K562 (cell line): ENCODE data around the gene IL17REL. TPM values are rescaled to one million over a fixed set of nuclear protein-coding genes. Genes with fewer than 3 reads are reported as not detected.

ENCODE experiments used
- ATAC-seq: fragments of 200-7000 bp; cut with Tn5 transposase; 3 replicates; pipeline ENCODE4 v1.9.1; 2020; ENCODE audit warnings: moderate library complexity
- BruUV-seq: library from RNA; stranded (reverse); fragments of 400-500 nt; replicated peaks from 2 replicates; lab custom pipeline; 2021; lab: Mats Ljungman, UMichigan
- CTCF ChIA-PET: fragments of 300-600 bp; formaldehyde crosslinking; extraction: SDS; loops from one replicate; lab custom pipeline; 2021; ENCODE audit warnings: low intra/inter-chr PET ratio; lab: Yijun Ruan, JAX
- POLR2A ChIA-PET: fragments of 300-600, 350-650 bp; sonication (Branson Sonifier 250); formaldehyde crosslinking; extraction: SDS; loops from one replicate; lab custom pipeline; 2021; ENCODE audit warnings: antibody characterized with exemption, inconsistent platforms; lab: Yijun Ruan, JAX
- DNase-seq, 4 experiments: peaks; one replicate each; pipeline versions ENCODE4 v3.0.0 to v3.0.0-alpha.2; 2011 to 2018; ENCODE audit warnings: low spot score in 3 of 4, mixed read lengths in 3 of 4; ENCODE audit errors: extremely low read depth in 1 of 4
- FAIRE-seq: peaks from 2 replicates; lab custom pipeline; 2011; peaks lifted over from hg19 to GRCh38; lab: Jason Lieb, UNC
- H2AFZ ChIP-seq: 2 replicates; pipeline ENCODE4 v1.6.0; 2011; ENCODE audit warnings: low read depth, low read length, control low read depth, inconsistent platforms
- H3K27ac ChIP-seq: fragments of 200-600 bp; 3 replicates; pipeline ENCODE4 v1.8.0; 2011; ENCODE audit warnings: low read depth, mild to moderate bottlenecking, control low read depth, inconsistent platforms, low read length, moderate library complexity, mixed read lengths; ENCODE audit errors: extremely low read depth
- H3K27me3 ChIP-seq, 2 experiments: fragments of 300-600 bp in 1 of 2; 2 replicates in 1 of 2; 3 replicates in 1 of 2; pipeline versions ENCODE4 v1.6.0 to v1.8.0; 2011; ENCODE audit warnings: inconsistent platforms in 2 of 2, low read length in 2 of 2, mild to moderate bottlenecking in 1 of 2, mixed read lengths in 1 of 2, moderate library complexity in 1 of 2; ENCODE audit not compliant: control insufficient read depth in 2 of 2, insufficient read depth in 2 of 2
- H3K36me3 ChIP-seq: fragments of 300-600 bp; 3 replicates; pipeline ENCODE4 v1.8.0; 2011; ENCODE audit warnings: mild to moderate bottlenecking, low read length, inconsistent platforms; ENCODE audit not compliant: control insufficient read depth, insufficient read depth
- H3K4me1 ChIP-seq, 2 experiments: fragments of 200-600 bp in 1 of 2; replicated peaks in 1 of 2; 2 replicates in 1 of 2; 3 replicates in 1 of 2; pipeline versions ENCODE4 v1.5.1 to v1.8.0; 2011; ENCODE audit warnings: inconsistent platforms in 2 of 2, low read length in 2 of 2, mild to moderate bottlenecking in 1 of 2, mixed read lengths in 1 of 2, moderate library complexity in 1 of 2; ENCODE audit not compliant: control insufficient read depth in 2 of 2, insufficient read depth in 2 of 2
- H3K4me2 ChIP-seq: 2 replicates; pipeline ENCODE4 v1.6.1; 2011; ENCODE audit warnings: low read length, control low read depth, inconsistent platforms, mixed read lengths; ENCODE audit not compliant: insufficient read depth
- H3K4me3 ChIP-seq: fragments of 200-600 bp; sonication (generic), shearing (Covaris generic); 2 replicates; pipeline ENCODE4 v1.5.1; 2016; ENCODE audit warnings: control low read depth, inconsistent platforms
- H3K79me2 ChIP-seq: fragments of 200-600 bp; 3 replicates; pipeline ENCODE4 v1.8.0; 2011; ENCODE audit warnings: low read length, inconsistent platforms; ENCODE audit not compliant: control insufficient read depth, insufficient read depth
- H3K9ac ChIP-seq, 2 experiments: 2 replicates each; pipeline versions ENCODE4 v1.6.0 to v1.6.1; 2011; ENCODE audit warnings: low read depth in 2 of 2, low read length in 2 of 2, control low read depth in 1 of 2, inconsistent platforms in 1 of 2, mild to moderate bottlenecking in 1 of 2, mixed read lengths in 1 of 2; ENCODE audit not compliant: insufficient read depth in 1 of 2
- H3K9me1 ChIP-seq: one replicate; pipeline ENCODE4 v1.6.0; 2011; ENCODE audit warnings: inconsistent platforms, mild to moderate bottlenecking, low read length, moderate library complexity; ENCODE audit not compliant: control insufficient read depth, insufficient read depth
- H3K9me3 ChIP-seq: replicated peaks from 2 replicates; pipeline ENCODE4 v1.5.1; 2011; ENCODE audit warnings: low read depth, low read length, inconsistent platforms; ENCODE audit not compliant: control insufficient read depth, insufficient read depth
- H4K20me1 ChIP-seq: replicated peaks from 2 replicates; pipeline ENCODE4 v1.6.1; 2011; ENCODE audit warnings: low read length, inconsistent platforms, mixed read lengths; ENCODE audit not compliant: control insufficient read depth, insufficient read depth
- EGR1 ChIP-seq: fragments of 450-650 bp; conservative IDR thresholded peaks from 2 replicates; pipeline ENCODE4 v1.6.1; 2017; ENCODE audit warnings: mild to moderate bottlenecking
- NFIC ChIP-seq: fragments of 450-650 bp; IDR thresholded peaks from 2 replicates; pipeline ENCODE4 v1.6.1; 2017; ENCODE audit warnings: mild to moderate bottlenecking, inconsistent platforms
- NRF1 ChIP-seq, 2 experiments: fragments of 450-650 bp; IDR thresholded peaks in 1 of 2; conservative IDR thresholded peaks in 1 of 2; 2 replicates each; pipeline ENCODE4 v1.6.1; 2014; ENCODE audit warnings: mild to moderate bottlenecking in 2 of 2
- U2AF1 ChIP-seq: fragments of 200-400 bp; formaldehyde crosslinking; optimal IDR thresholded peaks from 2 replicates; pipeline ENCODE3; 2017; ENCODE audit warnings: mild to moderate bottlenecking, low read depth, low read length, moderate library complexity
- WGBS: fragments of 100-300 bp; shearing (Covaris generic); methylation state at CpG from one replicate; pipeline ENCODE4 v1.1.6; 2016; ENCODE audit warnings: low coverage, mixed read lengths; ENCODE audit not compliant: insufficient coverage; ENCODE audit errors: missing lambda C conversion rate; 5-methylcytosine and 5-hydroxymethylcytosine counted together
- in situ Hi-C: fragments of 300-500 bp; cut with MboI; formaldehyde crosslinking; loops from 4 replicates; pipeline ENCODE4 v1.15.0; 2018; ENCODE audit warnings: inconsistent platforms, mixed read lengths
- intact Hi-C: fragments of 100-400 bp; cut with micrococcal nuclease; formaldehyde crosslinking; loops from 2 replicates; pipeline ENCODE4 v1.14.2; 2022
- polyA plus RNA-seq, 8 experiments: library from polyadenylated mRNA; depleted of rRNA in 4 of 8; stranded (reverse) in 5 of 8; unstranded in 3 of 8; fragments of >200 nt; fragmentation: Nextera tagmentation in 2 of 8; fragmentation: Illumina TruSeq in 1 of 8; extraction: Ambion mirVana in 2 of 8; extraction: Trizol in 1 of 8; gene quantifications; 2 replicates each; pipeline versions ENCODE4 v1.2.1 to v1.2.3, GENCODE V29; 2011 to 2014; ENCODE audit warnings: inconsistent platforms in 1 of 8, missing spikeins in 1 of 8
- total RNA-seq, 7 experiments: library from RNA; depleted of rRNA in 6 of 7; stranded (reverse); fragments of >200 nt in 6 of 7; fragmentation: Illumina TruSeq in 2 of 7; extraction: Trizol in 2 of 7; gene quantifications; 2 replicates each; pipeline versions ENCODE4 v1.2.1 to v1.2.3, GENCODE V29; 2011 to 2021; ENCODE audit warnings: low replicate concordance in 1 of 7

Gene IL17REL
- total and polyA plus RNA-seq, 9 of the 15 experiments (the other 6 are each of a cell fraction or from before 2014, with no cell fraction given): 0.05 to 0.42 (median 0.11) TPM; not detected in 4

GRCh38 chr22:49946612-49947295 is 65.8 kb downstream of the IL17REL start:
- intact Hi-C loops: no loop called here
- TF ChIP-seq NRF1 (conservative IDR thresholded peaks at IDR 0.05 in 1 of 2, IDR thresholded peaks at IDR 0.05 in 1 of 2): peak; percentile 16 to 34; a peak in 1 of 4 replicates
- no peak for TF ChIP-seq U2AF1
- peak; percentile 21; the same call in 1 of the 2 replicates for TF ChIP-seq NFIC
- TF ChIP-seq EGR1: peak; percentile 29; the same call in 1 of the 2 replicates
- WGBS: 72% methylated on average over 11 of the region's 17 CpGs
- ChIA-PET CTCF (no interaction called here), POLR2A (interaction anchor here (0.5 to 1.6 kb wide), 5 partner anchors 13 to 381 kb away, joined by 3 to 9 read pairs (median 3); partner anchors contain the start of gene PIM3)
- no peaks in the 10 kb centered on the region for H3K36me3 ChIP-seq
- no peaks in the 10 kb centered on the region for H4K20me1 ChIP-seq
- peak overlapping the region; percentile 74; the same call in 1 of the 2 replicates for H2AFZ ChIP-seq
- peak overlapping the region in 1 of 2 experiments; percentile 81; a peak in 2 of 4 replicates for H3K9ac ChIP-seq
- DNase-seq (no peak), FAIRE-seq (no peak), ATAC-seq (peak; percentile 39; the same call in 1 of the 3 replicates)
- no peaks in the 10 kb centered on the region for H3K9me1 ChIP-seq
- H3K4me2 ChIP-seq: no peak overlapping the region
- no peaks in the 10 kb centered on the region for H3K79me2 ChIP-seq
- no peaks in the 10 kb centered on the region for H3K27me3 ChIP-seq
- no TSS peak for BruUV-seq
- H3K9me3 ChIP-seq: no peaks in the 10 kb centered on the region
- H3K4me3 ChIP-seq: no peak overlapping the region
- H3K27ac ChIP-seq: no peak overlapping the region
- in situ Hi-C loops: no loop called here
- H3K4me1 ChIP-seq: peaks cover 8 to 88% of the 10 kb centered on the region in 2 experiments; a peak in 3 of 5 replicates
